Immature natural killer cell (primary cell): Measurements from ENCODE around the gene PCMT1. TPM values are rescaled to one million over a fixed set of nuclear protein-coding genes. Genes with fewer than 3 reads are reported as not detected.

ENCODE experiments used
- DNase-seq, 3 donors: peaks; one replicate each; pipeline ENCODE4 v3.0.0; 2022; ENCODE audit warnings: mixed read lengths in 1 of 3
- H3K27ac Mint-ChIP-seq, 6 donors: one replicate each; pipeline ENCODE4 v1.8.0; 2020; ENCODE audit warnings: mixed read lengths in 6 of 6, mild to moderate bottlenecking in 5 of 6, inconsistent platforms in 4 of 6, moderate library complexity in 3 of 6
- H3K27me3 Mint-ChIP-seq, 3 donors: one replicate each; pipeline ENCODE4 v1.8.0; 2020 to 2021; ENCODE audit warnings: low read depth in 3 of 3, mild to moderate bottlenecking in 3 of 3, mixed read lengths in 3 of 3, moderate library complexity in 3 of 3, inconsistent platforms in 1 of 3
- H3K36me3 Mint-ChIP-seq, 3 donors: one replicate each; pipeline ENCODE4 v1.8.0; 2020; ENCODE audit warnings: mixed read lengths in 3 of 3, inconsistent platforms in 2 of 3, mild to moderate bottlenecking in 2 of 3
- H3K4me1 Mint-ChIP-seq, 2 donors: one replicate each; pipeline ENCODE4 v1.8.0; 2020; ENCODE audit warnings: inconsistent platforms in 2 of 2, mild to moderate bottlenecking in 2 of 2, mixed read lengths in 2 of 2, moderate library complexity in 1 of 2
- H3K4me3 Mint-ChIP-seq, 5 donors: one replicate each; pipeline ENCODE4 v1.8.0; 2020; ENCODE audit warnings: mild to moderate bottlenecking in 5 of 5, mixed read lengths in 5 of 5, inconsistent platforms in 3 of 5, moderate library complexity in 3 of 5
- H3K9me3 Mint-ChIP-seq, 6 donors: one replicate each; pipeline ENCODE4 v1.8.0; 2020; ENCODE audit warnings: mild to moderate bottlenecking in 6 of 6, mixed read lengths in 6 of 6, inconsistent platforms in 4 of 6, moderate library complexity in 3 of 6
- polyA plus RNA-seq, 3 donors: library from polyadenylated mRNA; unstranded; fragments of 300-500 nt; fragmentation: Illumina TruSeq; gene quantifications; one replicate each; pipeline ENCODE4 v1.2.3, GENCODE V29; 2021

The PCMT1 gene
- polyA plus RNA-seq, 3 donors from 2014 or later = 160 to 283 (median 172) TPM

- peak overlapping the region in 1 of 6 donors; percentile 9 for H3K27ac Mint-ChIP-seq
- H3K4me1 Mint-ChIP-seq = peaks cover 0 to 22% of the 10 kb centered on the region in 2 donors
- H3K9me3 Mint-ChIP-seq = no peaks in the 10 kb centered on the region
- DNase-seq = no peak
- H3K36me3 Mint-ChIP-seq = peaks cover 13 to 22% (median 22%) of the 10 kb centered on the region in 3 donors
- no peaks in the 10 kb centered on the region for H3K27me3 Mint-ChIP-seq
- H3K4me3 Mint-ChIP-seq = no peak overlapping the region
Measured at GRCh38 chr6:149809798-149810197, 60.3 kb downstream of the PCMT1 start.

GRCh38 chr6:149813351-149813750 lies 63.8 kb downstream of the PCMT1 start:
- DNase-seq = no peak
- H3K27ac Mint-ChIP-seq = peak overlapping the region in 2 of 6 donors; percentile 8 to 44
- peaks cover 0 to 9% of the 10 kb centered on the region in 2 donors for H3K4me1 Mint-ChIP-seq
- H3K27me3 Mint-ChIP-seq = no peaks in the 10 kb centered on the region
- peaks cover 13 to 19% (median 19%) of the 10 kb centered on the region in 3 donors for H3K36me3 Mint-ChIP-seq
- no peaks in the 10 kb centered on the region for H3K9me3 Mint-ChIP-seq
- H3K4me3 Mint-ChIP-seq = no peak overlapping the region

- H3K9me3 Mint-ChIP-seq = no peaks in the 10 kb centered on the region
- H3K4me1 Mint-ChIP-seq = no peaks in the 10 kb centered on the region
- no peaks in the 10 kb centered on the region for H3K27me3 Mint-ChIP-seq
- peaks cover 8 to 19% (median 11%) of the 10 kb centered on the region in 3 donors for H3K36me3 Mint-ChIP-seq
- peak overlapping the region in 1 of 6 donors; percentile 49 for H3K27ac Mint-ChIP-seq
- DNase-seq = no peak
- H3K4me3 Mint-ChIP-seq = no peak overlapping the region
Measured at GRCh38 chr6:149815788-149816187, 66.2 kb downstream of the PCMT1 start.

DNA sequence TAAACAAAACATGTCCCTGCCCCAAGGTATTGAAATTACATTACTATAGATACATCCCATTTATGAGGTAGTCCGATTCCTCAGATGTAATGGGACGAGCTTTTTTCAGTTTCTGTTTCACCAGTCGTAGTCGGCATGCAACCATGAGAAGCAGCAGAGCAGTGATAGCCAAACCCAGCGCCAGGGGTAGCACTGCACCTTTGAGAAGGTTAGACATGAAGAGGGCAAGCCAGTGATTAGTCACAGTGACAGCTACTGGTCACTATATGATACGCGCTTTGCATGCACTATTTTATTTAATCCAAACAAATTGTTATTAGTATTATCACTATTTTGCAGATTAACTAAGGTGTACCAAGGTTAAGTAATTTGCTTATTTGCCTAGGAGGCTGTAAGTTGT lies 71.0 kb downstream of the PCMT1 start:
- H3K4me1 Mint-ChIP-seq = no peaks in the 10 kb centered on the region
- H3K27me3 Mint-ChIP-seq = peaks cover 0 to 4% (median 0%) of the 10 kb centered on the region in 3 donors
- H3K27ac Mint-ChIP-seq = no peak overlapping the region
- H3K9me3 Mint-ChIP-seq = no peaks in the 10 kb centered on the region
- H3K36me3 Mint-ChIP-seq = peaks cover 0 to 4% (median 0%) of the 10 kb centered on the region in 3 donors
- DNase-seq = no peak
- no peak overlapping the region for H3K4me3 Mint-ChIP-seq

- Mint-ChIP-seq H3K4me3 (no peak overlapping the region), H3K4me1 (no peaks in the 10 kb centered on the region), H3K27ac (no peak overlapping the region), H3K36me3 (no peaks in the 10 kb centered on the region), H3K9me3 (no peaks in the 10 kb centered on the region), H3K27me3 (peaks cover 0 to 4% (median 0%) of the 10 kb centered on the region in 3 donors)
- no peak for DNase-seq
Measured at GRCh38 chr6:149821492-149821891, 72.0 kb downstream of the PCMT1 start.

DNA sequence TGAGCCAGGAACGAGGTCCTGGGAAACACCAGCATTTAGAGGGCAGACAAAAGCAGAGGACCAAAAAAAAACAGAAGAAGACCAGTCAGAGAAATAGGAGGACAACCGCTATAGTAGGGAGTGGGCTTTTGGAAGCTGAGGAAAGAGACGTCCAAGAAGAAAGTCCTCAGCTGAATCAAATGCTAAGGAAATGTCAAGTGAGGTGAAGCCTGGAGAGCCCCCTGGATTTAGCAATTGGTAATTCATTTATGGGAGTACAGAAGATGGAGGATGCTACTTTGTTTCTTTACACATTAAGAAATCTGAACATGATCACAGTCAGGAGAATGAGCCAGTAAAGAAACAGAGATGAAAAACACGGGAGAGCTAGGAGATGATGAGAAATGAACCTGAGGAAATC lies 73.5 kb downstream of the PCMT1 start:
- no peaks in the 10 kb centered on the region for H3K4me1 Mint-ChIP-seq
- H3K9me3 Mint-ChIP-seq = no peaks in the 10 kb centered on the region
- peak overlapping the region in 1 of 6 donors; percentile 4 for H3K27ac Mint-ChIP-seq
- H3K36me3 Mint-ChIP-seq = no peaks in the 10 kb centered on the region
- H3K27me3 Mint-ChIP-seq = peaks cover 0 to 4% (median 0%) of the 10 kb centered on the region in 3 donors
- H3K4me3 Mint-ChIP-seq = no peak overlapping the region
- no peak for DNase-seq

DNA sequence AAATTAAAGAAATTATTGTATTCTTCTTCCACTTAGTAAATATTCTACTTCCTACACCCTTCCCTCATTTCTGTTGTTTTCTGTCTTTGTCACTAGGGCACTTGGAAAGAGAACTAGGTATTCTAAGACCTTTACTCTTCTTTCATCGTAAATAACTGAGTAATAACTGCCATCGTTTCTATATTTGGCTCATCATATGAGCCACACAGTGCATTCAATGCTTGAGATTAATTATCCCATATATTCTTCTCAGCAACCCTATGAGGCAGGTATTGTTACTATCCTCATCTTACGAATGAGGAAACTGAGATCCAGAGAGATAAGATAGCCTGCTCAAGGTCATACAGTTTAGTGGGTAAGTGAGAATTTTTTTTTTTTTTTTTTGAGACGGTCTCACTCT lies 75.8 kb downstream of the PCMT1 start:
- no peak overlapping the region for H3K4me3 Mint-ChIP-seq
- H3K9me3 Mint-ChIP-seq = no peaks in the 10 kb centered on the region
- no peaks in the 10 kb centered on the region for H3K36me3 Mint-ChIP-seq

GRCh38 chr6:149830731-149831307 lies 81.3 kb downstream of the PCMT1 start:
- Mint-ChIP-seq H3K9me3 (no peaks in the 10 kb centered on the region), H3K4me1 (no peaks in the 10 kb centered on the region), H3K27me3 (peaks cover 0 to 4% (median 3%) of the 10 kb centered on the region in 3 donors), H3K36me3 (no peaks in the 10 kb centered on the region), H3K4me3 (no peak overlapping the region), H3K27ac (no peak overlapping the region)
- DNase-seq = no peak

More for the DNA sequence above, 75.8 kb downstream of the PCMT1 start:
- Mint-ChIP-seq H3K27ac (no peak overlapping the region), H3K4me1 (no peaks in the 10 kb centered on the region), H3K27me3 (peaks cover 0 to 4% (median 0%) of the 10 kb centered on the region in 3 donors)
- DNase-seq = no peak

- H3K4me3 Mint-ChIP-seq = no peak overlapping the region
Measured at GRCh38 chr6:149831308-149831820, 81.8 kb downstream of the PCMT1 start.

GRCh38 chr6:149833651-149834050 lies 84.1 kb downstream of the PCMT1 start:
- H3K27me3 Mint-ChIP-seq = peaks cover under 1 to 7% (median 4%) of the 10 kb centered on the region in 3 donors
- DNase-seq = no peak
- no peak overlapping the region for H3K4me3 Mint-ChIP-seq
- no peaks in the 10 kb centered on the region for H3K36me3 Mint-ChIP-seq
- no peak overlapping the region for H3K27ac Mint-ChIP-seq
- no peaks in the 10 kb centered on the region for H3K9me3 Mint-ChIP-seq
- H3K4me1 Mint-ChIP-seq = no peaks in the 10 kb centered on the region

More at GRCh38 chr6:149831308-149831820, 81.8 kb downstream of the PCMT1 start:
- no peaks in the 10 kb centered on the region for H3K4me1 Mint-ChIP-seq
- H3K27me3 Mint-ChIP-seq = peaks cover 0 to 6% (median 4%) of the 10 kb centered on the region in 3 donors
- no peak for DNase-seq
- H3K9me3 Mint-ChIP-seq = no peaks in the 10 kb centered on the region
- H3K36me3 Mint-ChIP-seq = no peaks in the 10 kb centered on the region
- no peak overlapping the region for H3K27ac Mint-ChIP-seq

DNA sequence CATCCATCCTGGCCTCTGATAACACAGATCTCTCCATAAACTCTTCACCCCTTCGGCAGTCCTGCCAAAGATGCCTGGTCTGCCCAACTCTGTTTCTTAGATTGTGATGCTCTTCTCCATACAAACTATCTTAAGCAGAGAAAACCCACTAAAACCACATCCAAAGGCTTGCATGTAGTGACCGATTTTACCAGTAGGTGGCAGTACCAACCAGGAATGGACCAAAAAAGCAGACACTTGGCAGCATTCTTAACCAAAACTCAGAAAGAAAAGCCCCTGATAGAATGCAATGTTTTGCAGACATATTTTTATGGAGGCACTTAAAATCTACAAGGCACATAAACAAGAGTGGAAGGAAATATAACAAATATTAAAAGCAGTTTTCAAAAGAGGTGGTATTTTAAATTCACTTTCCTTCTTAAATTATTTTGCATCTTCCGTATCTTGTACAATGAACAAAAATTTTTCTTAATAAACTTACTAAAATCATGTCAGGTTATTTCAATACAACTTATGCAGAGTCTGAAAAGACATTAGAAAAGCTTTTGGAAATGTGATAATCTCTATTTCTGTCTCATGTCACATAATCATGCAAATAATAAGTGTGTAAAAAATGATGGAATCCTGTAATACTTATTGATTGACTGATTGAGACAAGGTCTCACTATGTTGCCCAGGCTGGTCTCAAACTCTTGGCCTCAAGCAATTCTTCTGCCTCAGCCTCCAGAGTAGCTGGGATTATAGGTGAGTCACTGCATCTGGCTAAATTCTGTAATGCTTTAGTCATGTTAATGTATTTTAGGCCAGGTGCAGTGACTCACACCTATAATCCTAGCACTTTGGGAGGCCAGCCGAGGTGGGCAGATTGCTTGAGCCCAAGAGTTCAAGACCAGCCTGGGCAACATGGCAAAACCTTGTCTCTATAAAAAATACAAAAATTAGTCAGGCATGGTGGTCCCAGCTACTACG lies 85.3 kb downstream of the PCMT1 start:
- Mint-ChIP-seq H3K36me3 (no peaks in the 10 kb centered on the region), H3K27ac (no peak overlapping the region), H3K4me3 (no peak overlapping the region), H3K27me3 (peaks cover 4 to 9% (median 5%) of the 10 kb centered on the region in 3 donors), H3K4me1 (no peaks in the 10 kb centered on the region), H3K9me3 (no peaks in the 10 kb centered on the region)
- peak; percentile 50 to 60 (median 54) for DNase-seq

GRCh38 chr6:149840345-149841075 lies 91.0 kb downstream of the PCMT1 start:
- no peaks in the 10 kb centered on the region for H3K36me3 Mint-ChIP-seq
- no peak for DNase-seq
- no peak overlapping the region for H3K27ac Mint-ChIP-seq
- H3K27me3 Mint-ChIP-seq = peaks cover 0 to 16% (median 12%) of the 10 kb centered on the region in 3 donors
- H3K4me3 Mint-ChIP-seq = no peak overlapping the region
- no peaks in the 10 kb centered on the region for H3K9me3 Mint-ChIP-seq
- no peaks in the 10 kb centered on the region for H3K4me1 Mint-ChIP-seq

GRCh38 chr6:149842331-149842730 lies 92.8 kb downstream of the PCMT1 start:
- Mint-ChIP-seq H3K9me3 (no peaks in the 10 kb centered on the region), H3K27ac (no peak overlapping the region), H3K36me3 (no peaks in the 10 kb centered on the region), H3K4me1 (no peaks in the 10 kb centered on the region), H3K27me3 (peaks cover 0 to 13% (median 12%) of the 10 kb centered on the region in 3 donors), H3K4me3 (no peak overlapping the region)
- no peak for DNase-seq
